Measurements from ENCODE around the gene NPPA. TPM values are rescaled to one million over a fixed set of nuclear protein-coding genes. Genes with fewer than 3 reads are reported as not detected.

The NPPA gene
- total RNA-seq, 6 experiments from 2014 or later = 0.27 to 2.3 (median 1.3) TPM; not detected in 2

- intact Hi-C loops (cut with DNase I) = no loop called here
- DNase-seq (no peak), ATAC-seq (no peak)
- H3K9me3 ChIP-seq = no peaks in the 10 kb centered on the region
- H3K27me3 ChIP-seq = peaks cover 10 to 16% of the 10 kb centered on the region in 2 donors
- no peaks in the 10 kb centered on the region for H3K36me3 ChIP-seq
- H3K4me1 ChIP-seq = peaks cover 0 to 3% (median 0%) of the 10 kb centered on the region in 4 donors
- TF ChIP-seq CTCF (IDR thresholded peaks at IDR 0.05) (no peak), POLR2A (IDR thresholded peaks at IDR 0.05) (no peak)
- 17% methylated on average over 1 of the region's 14 CpGs for WGBS (ENCODE audit: insufficient coverage, low coverage, low lambda C conversion rate, missing lambda C conversion rate)
- H3K27ac ChIP-seq = no peak overlapping the region
- no peak overlapping the region for H3K4me3 ChIP-seq
Observed at GRCh38 chr1:11858158-11858557, 10.6 kb upstream of the NPPA start.

- intact Hi-C loops (cut with DNase I) = no loop called here
- H3K4me1 ChIP-seq = peaks cover 0 to 3% (median 0%) of the 10 kb centered on the region in 4 donors
- TF ChIP-seq POLR2A (IDR thresholded peaks at IDR 0.05) (no peak), CTCF (IDR thresholded peaks at IDR 0.05) (no peak)
- DNase-seq (no peak), ATAC-seq (no peak)
- WGBS (ENCODE audit: insufficient coverage, low coverage, low lambda C conversion rate, missing lambda C conversion rate) = 30% methylated on average over 10 of the region's 10 CpGs
- H3K9me3 ChIP-seq = no peaks in the 10 kb centered on the region
- peaks cover 10 to 16% of the 10 kb centered on the region in 2 donors for H3K27me3 ChIP-seq
- H3K27ac ChIP-seq = no peak overlapping the region
- H3K36me3 ChIP-seq = no peaks in the 10 kb centered on the region
- no peak overlapping the region for H3K4me3 ChIP-seq
Observed at GRCh38 chr1:11857164-11857851, 9.7 kb upstream of the NPPA start.

GRCh38 chr1:11856698-11857097, 9.1 kb upstream of the NPPA start:
- no peaks in the 10 kb centered on the region for H3K9me3 ChIP-seq
- H3K36me3 ChIP-seq = no peaks in the 10 kb centered on the region
- intact Hi-C loops (cut with DNase I) = no loop called here
- H3K4me3 ChIP-seq = no peak overlapping the region
- H3K27me3 ChIP-seq = peaks cover 10 to 16% of the 10 kb centered on the region in 2 donors
- ATAC-seq (no peak), DNase-seq (no peak)
- no peak overlapping the region for H3K27ac ChIP-seq
- 47% methylated on average over 2 of the region's 3 CpGs for WGBS (ENCODE audit: insufficient coverage, low coverage, low lambda C conversion rate, missing lambda C conversion rate)
- TF ChIP-seq POLR2A (IDR thresholded peaks at IDR 0.05) (no peak), CTCF (IDR thresholded peaks at IDR 0.05) (no peak)
- H3K4me1 ChIP-seq = peaks cover 0 to 3% (median 0%) of the 10 kb centered on the region in 4 donors

- H3K27ac ChIP-seq = no peak overlapping the region
- TF ChIP-seq CTCF (IDR thresholded peaks at IDR 0.05) = no peak
- TF ChIP-seq POLR2A (IDR thresholded peaks at IDR 0.05) = no peak
- intact Hi-C loops (cut with DNase I) = no loop called here
- peaks cover 10 to 16% of the 10 kb centered on the region in 2 donors for H3K27me3 ChIP-seq
- peaks cover 0 to 3% (median 0%) of the 10 kb centered on the region in 4 donors for H3K4me1 ChIP-seq
- DNase-seq (no peak), ATAC-seq (no peak)
- WGBS (ENCODE audit: insufficient coverage, low coverage, low lambda C conversion rate, missing lambda C conversion rate) = 42% methylated on average over 8 of the region's 8 CpGs
- H3K4me3 ChIP-seq = no peak overlapping the region
- H3K9me3 ChIP-seq = no peaks in the 10 kb centered on the region
- no peaks in the 10 kb centered on the region for H3K36me3 ChIP-seq
Observed at GRCh38 chr1:11855430-11855829, 7.8 kb upstream of the NPPA start.
